RPMI7951 (cell line): ENCODE data around the gene RAP1B. TPM values are rescaled to one million over a fixed set of nuclear protein-coding genes. Genes with fewer than 3 reads are reported as not detected.
"Not testable (repeated sequence)": the region's sequence is repeated elsewhere in the genome, so short reads cannot be mapped to it uniquely, and the experiment has no call there.

Experiments used
- DNase-seq: peaks from one replicate; pipeline ENCODE4 v3.0.0-alpha.2; 2012; ENCODE audit warnings: low read depth
- total RNA-seq: library from RNA; depleted of rRNA; stranded (reverse); fragments of >200 nt; shearing (Covaris generic); gene quantifications from 2 replicates; pipeline ENCODE4 v1.2.3, GENCODE V29; 2014

The RAP1B gene
- total RNA-seq, 1 experiment from 2014 or later = 128 TPM

GRCh38 chr12:68633614-68634558 lies 23.2 kb downstream of the RAP1B start:
- DNase-seq = no peak

DNA sequence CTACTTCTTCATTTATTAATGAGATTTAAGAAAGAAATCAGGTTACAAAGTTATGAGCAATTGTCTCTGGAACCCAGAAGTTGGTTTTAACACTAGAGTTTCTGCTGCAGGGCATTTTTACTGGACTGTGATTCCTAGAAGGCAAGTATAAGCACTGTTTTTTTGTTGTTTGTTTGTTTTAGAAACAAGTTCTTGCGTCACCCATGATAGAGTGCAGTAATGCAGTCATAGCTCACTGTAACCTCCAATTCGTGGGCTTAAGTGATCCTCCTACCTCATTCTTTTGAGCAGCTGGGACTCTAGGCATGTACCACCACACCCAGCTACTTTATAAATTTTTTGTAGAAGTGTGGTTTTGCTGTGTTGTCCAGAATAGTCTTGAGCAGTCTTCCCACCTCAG lies 25.6 kb downstream of the RAP1B start:
- peak; percentile 17 for DNase-seq

GRCh38 chr12:68637439-68637838 lies 26.7 kb downstream of the RAP1B start:
- not testable (repeated sequence) for DNase-seq

- no peak for DNase-seq
Measured at GRCh38 chr12:68638171-68638570, 27.5 kb downstream of the RAP1B start.

- no peak for DNase-seq
Measured at GRCh38 chr12:68638721-68639395, 28.2 kb downstream of the RAP1B start.

GRCh38 chr12:68639396-68639767 lies 28.7 kb downstream of the RAP1B start:
- no peak for DNase-seq

DNA sequence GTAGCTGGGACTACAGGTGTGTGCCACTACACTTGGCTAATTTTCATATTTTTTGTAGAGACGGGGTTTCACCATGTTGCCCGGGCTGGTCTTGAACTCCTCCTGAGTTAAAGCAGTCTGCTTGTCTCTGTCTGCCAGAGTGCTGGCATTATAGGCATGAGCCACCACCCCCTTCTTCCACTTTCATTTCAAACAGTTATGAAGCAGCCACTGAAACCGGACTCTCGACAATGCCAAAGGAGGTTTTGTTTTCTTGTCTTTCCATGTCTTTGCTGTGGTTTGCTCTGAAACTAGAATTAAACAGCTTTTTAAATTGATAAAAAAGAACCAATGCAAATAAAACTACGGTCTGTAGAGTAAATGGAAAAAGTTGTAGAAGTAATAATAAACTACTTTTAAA lies 30.4 kb downstream of the RAP1B start:
- DNase-seq = no peak

GRCh38 chr12:68646484-68646883 lies 35.8 kb downstream of the RAP1B start:
- DNase-seq = no peak

- no peak for DNase-seq
Measured at GRCh38 chr12:68647507-68647906, 36.8 kb downstream of the RAP1B start.

DNA sequence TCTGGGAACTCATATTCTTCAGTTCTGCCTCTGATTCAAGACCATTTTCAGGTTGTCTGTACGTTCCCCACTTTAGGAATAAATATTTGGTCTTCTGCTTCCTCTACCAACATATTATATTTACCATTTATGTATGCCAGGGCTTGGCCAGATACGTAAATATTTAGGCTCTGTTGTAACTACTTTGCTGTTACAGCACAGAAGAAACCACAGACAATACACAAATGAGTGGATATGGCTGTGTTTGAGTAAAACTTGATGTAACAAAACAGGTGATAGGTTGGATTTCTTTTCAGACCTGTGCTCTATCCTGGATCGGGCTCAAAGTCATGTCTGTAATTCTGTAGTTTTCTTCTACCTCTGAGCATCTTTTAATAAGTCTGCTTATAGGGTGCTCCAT lies 37.5 kb downstream of the RAP1B start:
- DNase-seq = no peak

GRCh38 chr12:68665016-68665569 lies 54.4 kb downstream of the RAP1B start:
- no peak for DNase-seq

- no peak for DNase-seq
Measured at GRCh38 chr12:68667291-68667690, 56.6 kb downstream of the RAP1B start.

- DNase-seq = no peak
Measured at GRCh38 chr12:68667896-68668295, 57.2 kb downstream of the RAP1B start.

DNA sequence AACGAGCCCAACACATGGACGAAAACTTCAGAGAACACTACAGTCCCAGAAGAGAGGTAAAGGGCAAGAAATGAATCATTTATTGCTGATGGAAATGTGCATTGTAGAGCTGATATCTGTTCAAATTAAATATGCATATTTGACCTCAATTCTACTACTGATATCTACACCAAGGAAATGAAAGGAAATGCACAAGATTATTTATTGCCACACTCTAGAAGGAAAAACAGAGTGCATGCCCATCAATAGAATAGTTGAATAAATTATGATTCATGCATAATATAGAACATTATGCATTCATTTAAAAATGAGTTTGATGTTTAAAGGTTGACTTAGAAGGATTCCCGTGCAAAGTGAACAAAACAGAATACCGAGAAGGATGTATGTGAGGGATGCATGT lies 60.5 kb downstream of the RAP1B start:
- DNase-seq = no peak

- DNase-seq = no peak
Measured at GRCh38 chr12:68673788-68674187, 63.1 kb downstream of the RAP1B start.

- DNase-seq = no peak
Measured at GRCh38 chr12:68674376-68674775, 63.7 kb downstream of the RAP1B start.

DNA sequence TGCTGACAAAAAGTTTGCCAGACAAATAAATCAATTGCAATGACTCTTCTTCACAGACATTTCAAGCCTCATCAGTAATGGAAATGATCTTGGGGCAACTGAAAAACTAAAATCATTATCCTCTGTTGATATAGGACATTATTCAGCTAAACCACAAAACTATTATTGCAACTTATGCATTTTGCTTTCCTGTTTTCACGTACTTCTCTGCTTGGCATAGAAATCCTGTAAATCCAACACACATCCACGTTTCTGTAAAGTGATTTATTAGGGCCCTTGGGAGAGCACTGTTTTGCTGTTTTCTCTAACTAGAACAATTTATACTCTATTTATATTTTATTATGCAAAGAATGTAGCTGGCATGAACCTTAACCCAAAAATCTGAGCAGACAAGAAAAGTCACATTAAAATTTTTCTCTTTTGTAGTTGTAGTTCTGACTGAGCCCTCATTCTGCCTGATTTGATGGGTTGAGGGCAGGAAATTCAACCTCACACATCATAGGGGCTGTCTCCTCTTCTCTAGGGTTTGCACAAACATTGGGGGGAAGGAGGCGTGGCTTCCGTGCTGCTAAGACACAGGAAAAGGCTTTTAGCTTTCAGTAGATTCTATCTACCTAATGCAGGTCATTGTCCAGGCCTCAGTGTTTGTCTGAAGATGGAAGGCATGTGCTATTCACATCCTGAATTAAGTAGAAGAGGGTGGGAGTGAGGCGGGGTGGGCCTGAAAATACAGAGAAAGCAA lies 64.6 kb downstream of the RAP1B start:
- no peak for DNase-seq

GRCh38 chr12:68676854-68677253 lies 66.2 kb downstream of the RAP1B start:
- DNase-seq = not testable (repeated sequence)

DNA sequence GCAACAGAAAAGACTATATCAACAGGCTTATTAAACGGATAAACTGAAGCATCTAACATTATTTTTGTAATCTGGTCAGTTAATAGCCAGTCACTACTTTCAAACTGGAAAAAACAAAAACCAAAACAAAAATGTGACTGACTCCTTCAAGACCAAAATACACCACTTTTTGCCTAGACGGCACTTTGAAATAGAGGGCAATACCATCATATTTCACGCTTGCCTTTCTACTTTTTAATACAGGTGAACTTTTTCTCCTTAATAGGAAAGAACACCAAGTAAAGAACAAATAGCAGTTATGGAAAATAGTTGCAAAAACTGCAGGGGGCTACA lies 75.5 kb downstream of the RAP1B start:
- DNase-seq = no peak

GRCh38 chr12:68686595-68687521 lies 76.2 kb downstream of the RAP1B start, which contains the start of gene NUP107:
Gene NUP107 (plus strand): TSS chr12:68686978. CDS start chr12:68687066, 88 bp downstream.
- peak; percentile 96 for DNase-seq

- DNase-seq = no peak
Measured at GRCh38 chr12:68695454-68695853, 84.8 kb downstream of the RAP1B start.
